Measurements from ENCODE around the gene ACTL8. TPM values are rescaled to one million over a fixed set of nuclear protein-coding genes. Genes with fewer than 3 reads are reported as not detected.

The ACTL8 gene
- total RNA-seq, 1 donor from 2014 or later, result not detected

DNA sequence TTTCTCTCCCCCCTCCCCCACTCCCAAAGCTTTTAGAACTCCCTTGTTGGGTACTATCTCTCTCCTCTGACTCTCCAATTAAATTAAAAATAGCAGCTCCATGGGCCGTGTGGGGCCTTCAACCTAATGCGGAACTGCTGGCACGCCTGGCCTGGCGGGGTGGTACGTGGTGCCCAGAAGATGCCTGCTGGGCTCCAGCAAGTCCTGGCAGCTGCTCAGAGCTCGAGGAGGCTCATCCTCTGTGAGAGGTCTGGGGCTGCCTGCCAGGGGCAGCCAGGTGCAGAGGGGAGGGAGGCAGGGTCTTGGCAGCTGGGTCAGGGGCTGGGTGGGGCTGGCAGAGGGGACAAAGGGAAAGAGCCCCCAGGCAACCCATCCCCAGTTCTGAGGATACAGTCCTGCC is 74.4 kb downstream of the ACTL8 start:
- H3K27me3 Mint-ChIP-seq (ENCODE audit: low read depth), result peaks cover 48% of the 10 kb centered on the region
- H3K27ac Mint-ChIP-seq (ENCODE audit: unreplicated experiment), result no peak overlapping the region
- no peaks in the 10 kb centered on the region for H3K9me3 Mint-ChIP-seq (ENCODE audit: low read depth)
- no peak overlapping the region for H3K4me3 Mint-ChIP-seq (ENCODE audit: unreplicated experiment)
- H3K36me3 Mint-ChIP-seq (ENCODE audit: low read depth), result no peaks in the 10 kb centered on the region
- H3K4me1 Mint-ChIP-seq (ENCODE audit: low read depth), result no peaks in the 10 kb centered on the region
- TF ChIP-seq, protein P1, sequence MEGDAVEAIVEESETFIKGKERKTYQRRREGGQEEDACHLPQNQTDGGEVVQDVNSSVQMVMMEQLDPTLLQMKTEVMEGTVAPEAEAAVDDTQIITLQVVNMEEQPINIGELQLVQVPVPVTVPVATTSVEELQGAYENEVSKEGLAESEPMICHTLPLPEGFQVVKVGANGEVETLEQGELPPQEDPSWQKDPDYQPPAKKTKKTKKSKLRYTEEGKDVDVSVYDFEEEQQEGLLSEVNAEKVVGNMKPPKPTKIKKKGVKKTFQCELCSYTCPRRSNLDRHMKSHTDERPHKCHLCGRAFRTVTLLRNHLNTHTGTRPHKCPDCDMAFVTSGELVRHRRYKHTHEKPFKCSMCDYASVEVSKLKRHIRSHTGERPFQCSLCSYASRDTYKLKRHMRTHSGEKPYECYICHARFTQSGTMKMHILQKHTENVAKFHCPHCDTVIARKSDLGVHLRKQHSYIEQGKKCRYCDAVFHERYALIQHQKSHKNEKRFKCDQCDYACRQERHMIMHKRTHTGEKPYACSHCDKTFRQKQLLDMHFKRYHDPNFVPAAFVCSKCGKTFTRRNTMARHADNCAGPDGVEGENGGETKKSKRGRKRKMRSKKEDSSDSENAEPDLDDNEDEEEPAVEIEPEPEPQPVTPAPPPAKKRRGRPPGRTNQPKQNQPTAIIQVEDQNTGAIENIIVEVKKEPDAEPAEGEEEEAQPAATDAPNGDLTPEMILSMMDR (IDR thresholded peaks at IDR 0.05), result no peak
- DNase-seq (ENCODE audit: low spot score), result no peak

DNA sequence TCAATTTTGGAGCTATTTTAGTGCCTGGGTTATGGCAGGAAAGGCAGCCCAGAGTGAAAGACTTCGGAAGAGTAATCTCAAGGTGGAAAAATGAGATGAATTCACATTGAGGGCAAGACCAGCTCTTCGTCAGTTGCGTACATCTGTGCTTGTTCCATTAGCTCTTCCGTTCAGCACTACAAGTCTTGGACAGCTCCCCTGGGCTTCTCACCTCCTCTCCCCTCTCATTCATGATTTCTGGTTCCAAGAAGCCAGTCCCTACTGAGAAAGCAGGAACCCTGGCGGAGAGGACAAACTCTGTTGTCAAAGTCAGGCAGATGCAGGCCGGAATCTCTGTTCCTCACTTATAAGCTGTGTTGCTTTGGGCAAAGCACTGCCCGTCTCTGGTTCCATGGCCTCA is 76.5 kb downstream of the ACTL8 start:
- Mint-ChIP-seq H3K27me3 (ENCODE audit: low read depth) (peaks cover 43% of the 10 kb centered on the region), H3K36me3 (ENCODE audit: low read depth) (no peaks in the 10 kb centered on the region), H3K27ac (ENCODE audit: unreplicated experiment) (no peak overlapping the region), H3K9me3 (ENCODE audit: low read depth) (no peaks in the 10 kb centered on the region), H3K4me1 (ENCODE audit: low read depth) (no peaks in the 10 kb centered on the region), H3K4me3 (ENCODE audit: unreplicated experiment) (no peak overlapping the region)
- TF ChIP-seq, protein P1 (IDR thresholded peaks at IDR 0.05), result no peak
- DNase-seq (ENCODE audit: low spot score), result no peak

DNA sequence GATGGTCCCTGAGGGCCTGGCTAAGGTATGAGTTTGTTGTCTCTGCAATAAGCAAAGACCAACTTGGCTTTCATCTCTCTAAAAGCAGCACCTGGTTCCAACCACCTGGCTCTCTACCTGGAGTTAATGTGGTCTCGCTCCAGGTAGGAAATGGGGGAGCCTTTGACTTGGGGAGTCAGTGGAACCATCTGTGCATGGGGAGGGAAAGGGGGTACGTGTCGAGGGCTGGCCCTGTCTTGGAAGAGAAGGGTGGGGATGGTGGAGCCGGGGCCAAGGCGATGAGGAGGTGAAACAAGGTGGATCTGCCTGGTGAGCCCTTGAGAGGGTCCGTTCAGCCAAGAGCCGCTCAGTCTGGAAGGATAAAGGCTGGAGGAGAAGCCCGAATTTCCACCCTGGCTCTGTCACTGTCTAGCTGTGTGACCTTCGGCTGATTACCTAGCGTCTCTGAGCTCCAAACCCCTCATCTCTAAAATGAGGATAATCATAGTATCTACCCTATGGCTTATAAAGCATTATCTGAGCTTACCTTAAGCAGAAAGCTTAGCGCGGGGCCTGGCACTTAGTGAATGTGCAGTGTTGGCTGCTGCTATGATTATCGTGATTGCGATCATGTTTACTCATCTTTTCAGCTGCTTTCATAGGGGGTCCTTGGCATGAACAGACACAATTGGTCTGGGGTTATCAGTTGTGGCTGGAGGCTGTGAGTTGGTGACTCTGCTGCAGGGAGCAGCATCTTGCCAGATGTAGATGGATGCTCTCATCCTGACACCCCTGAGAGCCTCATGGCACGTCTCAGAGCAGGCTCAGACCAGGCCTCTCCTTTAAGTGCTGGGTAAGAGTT is 78.7 kb downstream of the ACTL8 start:
- peaks cover 33% of the 10 kb centered on the region for H3K27me3 Mint-ChIP-seq (ENCODE audit: low read depth)
- DNase-seq (ENCODE audit: low spot score), result no peak
- H3K9me3 Mint-ChIP-seq (ENCODE audit: low read depth), result no peaks in the 10 kb centered on the region
- H3K36me3 Mint-ChIP-seq (ENCODE audit: low read depth), result no peaks in the 10 kb centered on the region
- TF ChIP-seq, protein P1 (IDR thresholded peaks at IDR 0.05), result no peak
- H3K4me3 Mint-ChIP-seq (ENCODE audit: unreplicated experiment), result no peak overlapping the region
- H3K27ac Mint-ChIP-seq (ENCODE audit: unreplicated experiment), result no peak overlapping the region
- no peaks in the 10 kb centered on the region for H3K4me1 Mint-ChIP-seq (ENCODE audit: low read depth)

DNA sequence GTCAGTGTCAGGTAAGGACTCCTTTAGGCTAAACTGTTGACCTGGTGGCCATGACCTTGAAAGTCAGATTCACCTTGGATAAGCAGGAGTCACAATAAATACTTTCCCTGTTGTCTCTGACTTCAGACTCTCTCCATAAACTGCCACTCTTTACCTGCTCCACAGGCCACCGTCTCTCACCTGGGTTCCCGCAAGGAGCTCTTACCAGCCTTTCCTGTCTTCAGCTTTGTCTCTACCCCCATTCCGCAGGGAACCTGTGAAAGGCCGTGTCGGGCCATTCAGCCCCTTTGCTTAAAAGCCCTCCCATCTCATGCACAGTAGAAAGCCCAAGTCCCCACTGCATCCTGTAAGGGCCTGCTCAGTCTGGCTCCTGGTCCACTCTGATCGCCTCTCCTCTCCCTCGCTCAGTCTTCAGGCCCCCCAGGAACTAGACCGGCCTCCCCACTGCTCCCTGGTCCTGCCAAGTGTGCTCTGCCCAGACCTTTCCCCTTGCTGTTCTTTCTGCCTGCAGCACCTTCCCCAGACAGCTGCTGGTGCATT is 79.5 kb downstream of the ACTL8 start:
- Mint-ChIP-seq H3K27ac (ENCODE audit: unreplicated experiment) (no peak overlapping the region), H3K36me3 (ENCODE audit: low read depth) (no peaks in the 10 kb centered on the region), H3K9me3 (ENCODE audit: low read depth) (no peaks in the 10 kb centered on the region), H3K27me3 (ENCODE audit: low read depth) (peaks cover 27% of the 10 kb centered on the region), H3K4me1 (ENCODE audit: low read depth) (no peaks in the 10 kb centered on the region), H3K4me3 (ENCODE audit: unreplicated experiment) (no peak overlapping the region)
- DNase-seq (ENCODE audit: low spot score), result no peak
- TF ChIP-seq, protein P1 (IDR thresholded peaks at IDR 0.05), result no peak

DNA sequence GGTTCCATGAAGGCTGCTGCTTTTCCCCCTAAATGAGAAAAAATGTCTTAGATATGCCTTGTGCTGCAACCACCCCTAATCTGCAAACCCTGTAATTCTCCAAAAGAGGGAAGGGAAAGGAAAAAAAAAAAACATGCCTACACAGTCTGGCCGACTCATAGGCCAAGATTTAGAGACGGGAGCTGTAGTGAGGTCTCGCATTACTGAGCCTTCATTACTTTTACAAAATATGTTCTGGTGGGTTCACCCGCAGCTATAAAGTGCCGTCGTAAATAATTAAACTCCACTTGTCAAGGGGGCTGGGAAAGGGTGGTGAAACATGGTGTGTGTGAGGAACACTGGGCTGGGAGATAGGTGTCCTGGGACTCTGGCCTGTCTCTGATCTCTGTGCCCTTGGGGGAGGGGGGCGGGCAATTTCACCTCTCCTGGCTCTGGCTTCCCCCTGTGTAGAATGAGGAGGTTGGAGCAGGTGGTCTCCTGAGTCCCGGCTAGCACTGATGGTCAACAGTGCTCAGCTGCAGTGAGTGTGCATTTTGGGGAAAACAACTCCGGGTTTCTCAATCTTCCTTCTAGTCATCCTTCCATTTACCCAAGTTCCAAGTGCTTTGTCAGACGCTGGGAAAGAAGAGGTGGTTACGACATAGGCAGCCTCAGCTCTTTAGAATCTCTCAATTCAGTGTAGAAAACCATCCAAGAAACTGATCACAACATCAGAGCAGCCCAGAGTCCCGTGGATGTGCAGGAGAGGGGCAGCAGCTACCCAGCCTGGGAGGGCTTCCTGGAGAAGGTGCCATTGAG is 82.3 kb downstream of the ACTL8 start:
- H3K27me3 Mint-ChIP-seq (ENCODE audit: low read depth), result peaks cover 35% of the 10 kb centered on the region
- no peak for DNase-seq (ENCODE audit: low spot score)

More for the DNA sequence above, 82.3 kb downstream of the ACTL8 start:
- Mint-ChIP-seq H3K27ac (ENCODE audit: unreplicated experiment) (no peak overlapping the region), H3K36me3 (ENCODE audit: low read depth) (no peaks in the 10 kb centered on the region), H3K9me3 (ENCODE audit: low read depth) (no peaks in the 10 kb centered on the region), H3K4me1 (ENCODE audit: low read depth) (no peaks in the 10 kb centered on the region), H3K4me3 (ENCODE audit: unreplicated experiment) (no peak overlapping the region)
- TF ChIP-seq, protein P1 (IDR thresholded peaks at IDR 0.05), result no peak
